Hematopoietic multipotent progenitor cell treated with erythropoietin and hydrocortisone succinate and interleukin-3 and kit ligand, for 4 days (in vitro differentiated cells): Measurements from ENCODE around the gene PLIN5.
A peak's percentile ranks its signal among the peaks of the same experiment; 100 is the strongest.

Experiments
- DNase-seq: peaks from one replicate; pipeline ENCODE4 v3.0.0-alpha.2; 2015

The PLIN5 gene, protein sequence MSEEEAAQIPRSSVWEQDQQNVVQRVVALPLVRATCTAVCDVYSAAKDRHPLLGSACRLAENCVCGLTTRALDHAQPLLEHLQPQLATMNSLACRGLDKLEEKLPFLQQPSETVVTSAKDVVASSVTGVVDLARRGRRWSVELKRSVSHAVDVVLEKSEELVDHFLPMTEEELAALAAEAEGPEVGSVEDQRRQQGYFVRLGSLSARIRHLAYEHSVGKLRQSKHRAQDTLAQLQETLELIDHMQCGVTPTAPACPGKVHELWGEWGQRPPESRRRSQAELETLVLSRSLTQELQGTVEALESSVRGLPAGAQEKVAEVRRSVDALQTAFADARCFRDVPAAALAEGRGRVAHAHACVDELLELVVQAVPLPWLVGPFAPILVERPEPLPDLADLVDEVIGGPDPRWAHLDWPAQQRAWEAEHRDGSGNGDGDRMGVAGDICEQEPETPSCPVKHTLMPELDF

DNA sequence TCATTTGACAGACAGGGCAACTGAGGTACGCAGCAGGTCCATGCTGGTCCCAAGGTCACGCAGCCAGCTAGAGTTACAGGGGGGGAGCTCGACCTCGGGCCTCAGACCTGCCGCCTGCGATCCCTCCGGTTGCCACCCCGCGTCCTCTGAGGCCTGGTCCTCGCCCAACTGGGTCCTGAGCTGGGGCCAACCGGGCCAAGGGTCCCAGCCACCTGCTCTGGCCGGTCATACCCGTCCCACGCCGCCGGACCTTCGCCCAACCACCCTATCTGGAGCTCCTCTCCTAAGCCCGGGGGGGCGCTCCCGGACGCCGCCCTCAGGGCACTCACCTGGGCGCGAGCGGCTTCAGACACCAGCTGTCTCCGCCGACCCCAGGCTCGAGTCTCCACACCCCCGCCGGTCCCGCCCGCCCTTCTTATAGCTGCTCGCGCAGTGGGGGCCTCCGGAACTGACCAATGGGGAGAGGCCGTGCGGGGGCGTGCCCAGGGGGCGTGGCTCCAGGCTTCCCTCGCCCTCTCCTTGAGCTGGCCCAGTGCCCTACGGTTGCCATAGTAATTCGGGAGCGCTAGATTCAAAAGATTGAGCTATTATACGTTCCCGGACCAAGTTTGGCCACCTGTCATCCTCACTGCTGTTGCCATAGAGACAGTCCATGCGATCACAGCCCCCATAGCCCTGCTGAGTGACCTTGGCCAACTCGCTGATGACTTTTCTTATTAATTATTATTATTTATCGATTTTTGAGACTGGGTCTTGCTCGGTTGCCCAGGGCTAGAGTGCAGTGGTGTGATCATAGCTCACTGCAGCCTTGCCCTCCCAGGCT, at the start of gene PLIN5:
Gene PLIN5, minus strand, starts transcription at position 389 of the 823 bp plus-strand sequence. CDS start 1,150 bp downstream, outside the sequence.
- DNase-seq, result peak; percentile 89

DNA sequence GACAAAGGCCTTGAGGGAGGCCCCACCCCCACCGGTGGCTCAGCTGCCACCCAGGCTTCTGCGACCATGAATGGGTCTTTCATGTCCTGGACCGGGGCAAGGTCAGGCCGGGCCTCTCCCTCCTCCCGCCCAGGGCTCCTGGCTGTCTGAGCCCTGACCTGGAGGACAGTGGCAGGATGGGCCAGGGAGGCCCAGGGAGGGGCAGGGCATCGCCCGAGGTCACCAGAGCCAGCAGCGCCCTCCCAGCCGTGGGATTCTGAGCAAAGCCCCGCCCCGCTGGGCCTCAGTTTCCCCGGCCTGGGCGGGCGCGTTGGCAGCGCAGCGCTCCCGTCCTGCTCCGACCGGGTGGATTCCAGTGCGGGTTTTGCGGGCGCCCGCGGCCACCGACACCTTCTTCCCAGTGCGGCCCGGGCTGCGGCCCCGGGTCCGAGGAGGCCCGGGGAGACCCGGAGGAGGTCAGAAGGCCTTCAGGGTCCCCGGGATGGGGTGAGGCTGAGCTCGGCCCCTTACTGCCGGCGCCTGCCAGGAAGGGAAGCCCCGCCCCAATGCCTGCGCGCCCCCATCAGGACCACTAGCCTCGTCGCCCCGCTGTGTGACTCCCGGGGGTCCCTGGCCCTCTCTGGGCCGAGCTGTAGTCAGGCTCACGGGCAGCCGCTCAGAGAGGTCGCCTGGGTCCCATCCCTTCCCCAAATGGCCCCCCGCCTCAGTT, 49.1 kb upstream of the PLIN5 start:
- DNase-seq, result no peak

DNA sequence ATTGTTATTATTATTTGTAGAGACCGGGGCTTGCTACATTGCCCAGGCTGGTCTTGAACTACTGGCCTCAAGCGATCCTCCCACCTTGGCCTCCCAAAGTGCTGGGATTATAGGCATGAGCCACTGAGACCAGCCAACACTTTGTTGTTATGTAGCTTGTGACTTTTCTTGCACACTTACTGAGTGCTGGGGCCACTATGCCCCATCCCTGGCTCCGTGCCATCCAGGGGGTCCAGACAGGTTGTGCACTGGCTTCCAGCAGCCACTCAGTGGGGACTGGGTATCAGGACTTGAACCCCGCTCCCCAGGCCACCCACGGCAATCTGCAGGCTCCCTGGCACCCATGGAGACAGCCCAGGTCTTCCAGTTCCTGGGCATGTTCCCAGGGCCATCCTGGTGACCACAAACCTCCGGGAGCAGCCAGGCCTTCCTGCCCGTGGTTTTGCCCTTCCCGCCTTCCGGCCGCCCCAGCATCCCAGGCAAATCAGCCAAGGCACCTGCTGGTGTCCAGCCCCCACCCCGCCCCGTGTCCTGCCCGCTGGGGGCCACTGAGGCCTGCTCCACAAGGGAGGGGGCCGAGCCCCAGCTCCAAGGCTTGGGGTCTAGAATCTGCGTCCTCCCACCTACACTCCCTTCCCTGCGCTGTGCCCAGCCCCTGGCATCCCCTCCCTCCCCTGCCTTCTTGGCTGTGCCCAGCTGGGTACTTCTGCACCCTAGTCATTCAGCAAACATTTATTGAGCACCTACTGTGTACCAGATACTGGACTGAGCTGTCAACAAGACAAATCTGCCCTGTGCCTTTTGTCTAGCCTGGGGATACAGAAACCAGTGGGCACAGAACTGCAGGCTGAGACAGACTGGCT, 48.2 kb upstream of the PLIN5 start:
- DNase-seq, result no peak

DNA sequence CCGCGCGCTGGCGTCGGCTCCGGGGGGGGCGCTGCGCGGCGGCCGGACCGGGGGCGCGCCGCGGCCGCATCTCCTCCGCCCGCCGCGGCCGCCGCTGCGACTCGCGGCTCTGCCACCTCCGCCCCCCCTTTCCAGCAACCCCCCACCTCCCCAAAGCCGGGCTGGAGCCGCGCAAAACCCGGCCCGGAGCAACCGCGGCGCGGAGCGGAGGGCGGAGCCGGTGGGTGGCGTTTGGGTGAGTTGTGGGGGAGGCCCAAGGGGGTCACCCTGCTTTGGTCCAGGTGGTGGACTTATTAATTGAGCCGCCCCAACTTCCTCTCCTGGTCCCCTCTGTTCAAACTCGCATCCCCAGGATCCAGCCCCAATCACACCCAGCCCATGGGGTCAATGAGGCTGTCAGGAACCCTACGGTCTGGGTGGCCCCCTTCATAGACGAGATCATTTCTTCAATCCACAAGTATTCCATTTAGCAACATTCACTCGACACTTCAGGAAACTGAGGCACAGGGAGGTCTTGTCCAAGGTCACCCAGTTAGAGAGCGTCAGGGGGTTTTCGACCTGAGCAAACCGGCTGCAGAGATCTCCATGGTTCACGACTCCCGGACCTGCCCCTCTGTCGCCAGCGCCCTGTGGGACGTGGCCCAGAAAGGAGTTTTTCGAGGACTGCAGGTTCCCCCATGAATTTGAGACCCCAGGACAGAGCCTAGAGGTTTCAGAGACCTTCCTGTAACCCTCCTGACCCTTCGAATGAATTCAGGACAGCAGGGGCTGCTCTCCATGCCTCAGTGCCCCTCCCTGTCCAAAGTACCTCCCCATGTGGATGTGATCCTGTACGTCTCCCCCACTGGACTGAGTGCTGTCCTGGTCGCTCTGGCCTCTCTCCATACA, 46.9 kb upstream of the PLIN5 start:
- peak; percentile 60 for DNase-seq

DNA sequence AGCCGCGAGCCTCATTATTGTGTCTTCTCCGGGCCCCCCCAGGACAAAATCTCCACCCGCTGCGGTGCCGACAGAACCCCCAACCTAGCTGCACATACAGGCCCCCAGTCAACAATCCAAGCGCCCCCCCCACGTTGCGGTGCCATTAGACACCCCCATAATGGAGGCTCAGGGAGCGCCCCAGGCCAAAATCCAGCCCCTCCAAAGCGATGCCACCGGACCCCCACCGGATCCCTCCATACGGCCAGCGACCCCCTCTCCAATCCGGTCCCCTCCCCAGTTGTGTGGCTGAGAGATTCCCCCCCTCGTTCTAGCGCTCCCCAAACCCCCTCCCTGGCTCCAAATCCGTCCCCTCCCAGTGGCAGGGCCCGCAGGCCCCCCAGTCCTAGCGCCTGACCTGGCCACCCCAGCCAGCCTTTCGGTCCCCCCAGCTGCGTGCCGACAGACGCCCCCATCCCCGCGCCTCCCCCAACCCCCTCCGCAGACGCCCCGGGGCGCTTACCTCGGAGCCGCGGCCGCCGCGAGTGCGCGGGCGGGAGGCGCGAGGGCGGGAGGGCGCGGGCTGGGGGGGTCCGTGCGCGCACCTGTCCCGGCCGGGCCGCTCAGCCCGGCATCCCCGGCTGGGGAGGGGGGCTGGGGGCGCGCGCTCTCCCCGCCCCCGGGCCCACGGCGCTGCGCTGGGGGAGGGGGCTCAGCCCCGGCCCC, 46.1 kb upstream of the PLIN5 start:
- DNase-seq, result no peak

DNA sequence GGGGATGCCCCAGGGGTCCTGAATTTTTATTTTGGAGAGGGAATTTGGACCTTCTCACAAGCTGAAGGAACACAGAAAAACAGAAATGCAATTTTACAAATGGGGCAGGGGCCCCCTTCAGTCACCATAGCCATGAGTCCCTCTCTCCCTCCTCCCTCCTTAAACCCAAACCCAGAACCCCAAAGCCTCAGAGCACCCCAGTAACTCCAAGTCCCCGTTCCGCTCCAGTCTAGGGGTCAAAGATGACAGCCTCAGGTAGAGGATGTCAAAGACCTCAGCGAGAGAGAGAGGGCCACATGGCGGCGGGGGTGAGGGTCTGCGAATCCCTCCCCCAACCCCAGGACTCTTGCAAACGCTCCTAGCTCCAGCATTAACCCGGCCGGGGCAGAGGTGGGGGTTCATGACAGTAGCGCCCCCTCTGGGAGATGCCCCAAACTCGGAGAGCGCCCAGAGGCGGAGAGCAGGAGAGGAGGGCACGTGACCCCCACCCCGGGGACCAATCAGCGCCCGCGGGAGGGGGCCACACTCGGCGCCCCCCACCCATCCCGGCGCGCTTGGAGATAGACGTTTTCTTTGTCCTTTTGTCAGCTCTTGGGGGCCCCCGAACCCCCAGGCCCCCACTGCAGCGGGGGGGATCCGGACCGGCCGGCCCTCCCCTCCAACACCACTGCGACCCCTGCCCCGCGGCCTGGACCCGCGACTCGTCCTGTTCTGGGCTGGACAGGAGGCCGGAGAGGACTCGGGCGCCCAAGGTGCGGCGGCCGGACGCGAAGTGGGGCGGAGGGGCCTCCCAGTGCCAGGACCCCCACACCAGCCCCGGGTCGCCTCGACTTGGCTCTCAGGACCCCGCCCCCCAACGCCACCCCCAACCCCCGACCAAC, 45.2 kb upstream of the PLIN5 start:
- DNase-seq, result peak; percentile 46

DNA sequence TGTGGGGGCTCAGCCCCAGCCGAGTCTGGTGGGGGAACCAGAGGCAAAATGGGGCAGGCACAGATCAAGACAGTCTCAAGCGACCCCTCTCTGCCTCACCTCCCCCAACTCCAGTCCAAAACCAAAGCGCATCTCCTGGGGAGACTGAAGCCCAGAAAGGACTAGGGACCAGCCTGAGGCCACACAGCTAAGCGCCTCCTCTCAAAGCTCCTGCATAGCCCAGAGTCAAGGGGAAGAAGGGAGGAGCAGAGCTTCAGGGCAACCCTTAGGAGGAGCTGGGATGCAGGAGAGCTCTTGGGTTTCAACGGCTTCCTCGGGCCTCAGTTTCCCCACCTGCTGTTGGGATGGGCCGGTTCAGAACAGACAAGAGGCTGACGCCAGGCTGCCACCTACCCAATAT, 44.4 kb upstream of the PLIN5 start:
- no peak for DNase-seq

DNA sequence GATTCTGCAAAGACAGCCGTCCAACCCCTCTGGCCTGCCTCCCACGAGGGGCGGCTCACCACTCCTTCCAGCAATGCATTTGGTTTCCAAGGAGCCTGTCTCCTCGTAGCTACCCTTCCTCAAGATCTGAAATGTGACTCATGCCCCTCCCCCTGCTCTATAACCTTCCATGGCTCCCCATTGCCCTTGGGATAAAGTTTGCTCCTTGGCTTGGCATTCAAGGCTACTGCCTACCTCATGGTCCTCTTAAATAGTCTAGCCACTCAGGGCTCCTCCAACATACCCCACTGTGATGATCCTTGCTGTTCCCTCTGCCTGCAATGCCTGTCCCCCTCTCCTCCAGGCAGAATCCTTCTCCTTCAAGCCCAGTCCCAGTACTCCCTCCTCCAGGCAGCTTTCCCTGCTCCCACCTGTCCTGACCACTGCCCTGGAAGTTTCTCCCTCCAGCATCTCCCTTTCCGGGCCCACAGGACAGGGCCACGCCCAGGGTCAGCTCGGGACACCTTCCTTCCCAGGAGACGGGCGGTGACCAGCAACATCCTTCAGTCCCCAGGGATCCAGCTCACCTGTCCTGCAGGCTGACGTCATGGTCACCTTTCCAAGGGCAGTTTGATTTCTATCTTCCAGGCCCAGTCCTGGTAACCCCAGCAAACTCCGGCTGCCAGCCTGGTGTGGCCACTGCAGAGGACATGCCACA, 43.7 kb upstream of the PLIN5 start:
- DNase-seq, result no peak

DNA sequence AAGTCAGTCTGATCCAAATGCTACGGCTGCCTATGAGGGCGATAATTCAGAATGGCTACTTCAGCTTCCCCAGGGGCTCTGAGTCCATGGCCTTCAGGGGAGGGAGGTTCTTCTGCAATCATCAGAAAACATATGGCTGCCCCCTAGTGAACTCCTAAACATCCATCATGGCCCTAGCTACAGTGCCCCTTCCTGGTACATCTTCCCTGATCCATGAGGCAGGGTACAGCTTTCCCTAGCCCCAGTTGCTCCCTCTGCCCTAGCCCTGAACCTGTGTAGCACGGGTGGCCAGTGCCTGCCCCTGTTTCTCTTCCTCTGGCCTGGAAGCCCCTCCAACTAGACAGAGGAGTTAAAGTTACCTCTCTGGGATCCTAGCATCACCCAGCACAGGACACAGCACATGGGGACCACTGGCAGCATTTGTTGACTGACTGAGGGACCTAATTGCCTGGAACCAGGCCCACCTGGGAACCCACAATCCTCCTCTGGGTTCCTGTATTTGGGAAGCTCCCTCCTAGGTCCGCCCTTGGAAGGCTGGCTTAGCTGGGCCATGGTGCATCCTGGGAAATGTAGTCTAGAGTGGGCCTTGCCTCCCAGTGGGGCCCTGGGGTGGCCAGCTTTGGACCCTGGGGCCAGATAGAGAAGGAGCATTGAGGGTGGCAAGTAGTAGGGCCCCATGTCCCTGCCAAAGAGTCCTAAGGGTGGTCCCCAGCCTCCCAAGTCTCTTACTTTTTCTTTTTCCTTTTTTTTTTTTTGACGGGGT, 42.2 kb upstream of the PLIN5 start:
- DNase-seq, result no peak

DNA sequence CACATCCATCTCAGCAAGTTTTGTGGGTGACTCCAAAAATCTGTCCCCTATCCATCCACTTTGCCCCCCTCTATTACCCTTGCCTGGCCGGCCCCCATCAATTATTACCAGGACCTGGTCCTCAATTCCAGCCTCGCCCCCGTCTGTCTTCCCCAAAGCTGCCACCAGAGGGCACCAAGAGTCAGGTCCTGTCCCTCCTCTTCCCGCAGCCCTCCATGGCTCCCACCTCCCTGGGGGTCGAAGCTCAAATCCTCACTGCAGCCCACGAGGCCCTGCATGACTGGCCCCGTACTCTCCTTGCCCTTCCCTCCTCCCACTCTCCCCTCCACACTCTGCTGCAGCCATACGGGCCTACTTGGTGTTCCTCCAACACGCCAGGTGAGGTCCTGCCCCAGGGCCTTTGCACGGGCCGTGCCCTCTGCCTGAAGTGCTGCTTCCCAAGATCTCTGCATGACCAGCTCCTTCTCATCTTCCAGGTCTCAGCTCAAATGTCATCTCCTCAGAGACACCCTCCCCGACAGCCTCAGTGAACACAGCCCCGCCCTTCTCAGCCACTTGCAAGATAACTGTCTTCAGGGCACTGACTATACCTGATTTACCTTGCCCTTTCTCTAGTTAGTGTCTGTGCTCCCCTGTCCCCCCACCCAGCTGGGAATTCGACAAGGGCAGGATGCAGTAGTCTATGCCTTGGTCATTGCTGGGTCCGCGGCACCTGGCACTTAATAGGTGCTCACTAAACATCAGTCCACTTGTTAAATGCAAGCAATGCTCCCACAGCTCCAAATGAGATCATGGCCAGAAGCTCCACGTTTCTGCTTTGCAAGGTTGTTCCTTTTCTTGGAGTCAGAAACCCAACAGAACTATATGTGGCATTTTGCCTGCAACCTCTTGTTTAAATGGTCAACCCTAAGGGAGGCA, 41.3 kb upstream of the PLIN5 start:
- DNase-seq, result peak; percentile 72

DNA sequence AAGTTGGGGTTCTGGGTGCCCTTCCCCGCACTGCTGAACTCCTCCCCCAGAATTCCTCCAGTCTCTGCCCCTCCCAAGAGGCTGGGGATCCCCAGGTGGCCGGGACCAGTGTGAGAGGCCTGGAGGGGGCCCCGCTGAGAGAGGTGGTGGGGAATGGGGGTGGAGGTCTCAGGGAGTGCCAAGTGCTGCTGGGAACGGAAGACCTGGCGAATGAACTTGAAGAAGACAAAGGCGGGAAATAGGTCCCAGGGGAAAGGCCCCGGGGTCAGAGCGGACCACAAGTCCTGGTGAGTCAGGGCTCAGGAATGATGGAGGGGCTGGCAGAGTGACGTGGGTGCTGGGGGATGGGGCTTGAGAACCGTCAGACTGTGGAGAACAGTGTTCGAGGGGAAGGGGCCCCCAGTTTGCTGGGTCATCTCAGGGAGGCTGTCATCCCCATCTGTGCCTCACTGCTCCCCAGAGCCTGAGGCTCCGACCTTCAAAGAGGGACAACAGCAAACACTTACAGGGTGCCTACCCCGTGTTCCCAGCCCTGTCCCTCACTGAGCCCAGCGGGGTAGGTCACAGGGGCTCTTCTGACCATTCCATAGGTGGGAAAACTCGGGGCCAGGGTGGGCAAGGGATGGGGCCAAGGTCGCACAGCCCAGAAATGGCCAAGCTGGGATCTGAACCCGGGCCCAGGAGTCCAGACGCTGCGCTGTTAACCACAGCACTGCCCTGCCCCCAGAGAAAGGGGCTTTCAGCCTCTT, 40.4 kb upstream of the PLIN5 start:
- peak; percentile 2 for DNase-seq

DNA sequence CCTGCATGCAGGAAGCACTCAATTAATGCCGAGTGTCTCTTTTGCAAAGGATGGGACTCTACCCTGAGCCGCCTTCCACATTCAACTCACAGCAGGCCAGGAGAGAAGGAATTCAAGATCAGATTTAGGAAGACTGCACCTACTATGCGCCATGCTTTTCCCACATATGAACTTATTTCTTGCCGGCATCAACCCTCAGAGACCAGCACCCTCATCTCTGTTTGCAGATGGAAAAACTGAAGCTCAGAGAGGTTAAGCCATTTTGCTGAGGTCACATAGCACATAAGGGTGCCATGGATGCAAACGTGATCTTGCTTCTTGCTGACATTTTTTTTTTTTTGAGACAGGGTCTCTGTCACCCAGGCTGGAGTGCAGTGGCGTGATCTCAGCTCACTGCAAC, 38.7 kb upstream of the PLIN5 start:
- DNase-seq, result no peak

DNA sequence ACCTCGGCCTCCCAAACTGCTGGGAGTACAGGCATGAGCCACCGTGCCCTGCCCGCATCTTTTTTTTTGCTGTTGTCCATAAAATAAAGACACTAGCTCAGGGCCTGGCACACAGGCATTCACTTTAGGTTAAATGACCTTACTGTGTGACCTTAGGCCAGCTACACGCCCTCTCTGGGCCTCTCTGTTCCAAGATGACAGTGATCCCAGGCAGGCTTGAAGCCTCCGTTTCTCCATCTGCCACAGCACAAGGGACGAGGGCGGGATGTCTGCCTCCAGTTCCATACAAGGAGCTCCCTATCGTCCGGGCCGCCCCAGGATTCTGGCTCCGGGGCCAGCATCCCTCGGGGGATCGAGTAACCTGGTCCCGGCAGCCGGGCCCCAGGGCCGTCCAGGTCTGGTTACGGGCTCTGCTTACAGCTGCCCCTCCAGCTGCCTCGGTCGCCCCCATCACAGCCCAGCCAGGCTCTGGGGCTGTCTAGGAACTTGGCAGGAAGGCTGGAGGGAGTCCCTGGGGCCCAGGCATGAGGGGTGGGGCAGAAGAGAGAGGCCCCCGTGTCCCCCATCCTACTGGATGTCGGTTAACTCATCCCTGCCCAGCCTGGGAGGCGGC, 36.4 kb upstream of the PLIN5 start:
- no peak for DNase-seq

DNA sequence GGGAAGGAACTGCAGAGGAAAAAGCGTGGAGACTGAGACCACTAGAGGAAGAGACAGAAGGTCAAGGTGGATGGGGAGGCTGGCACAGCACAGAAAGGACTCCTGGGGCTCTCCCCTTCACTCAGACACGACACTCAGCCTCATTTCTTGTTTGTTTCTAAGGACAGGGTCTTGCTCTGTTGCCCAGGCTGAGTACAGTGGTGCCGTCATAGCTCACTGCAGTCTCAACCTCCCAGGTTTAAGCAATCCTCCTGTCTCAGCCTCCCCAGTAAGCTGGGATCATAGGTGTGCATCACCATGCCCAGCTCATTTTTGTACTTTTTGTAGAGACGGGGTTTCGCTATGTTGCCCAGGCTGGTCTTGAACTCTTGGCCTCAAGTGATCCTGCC, 35.9 kb upstream of the PLIN5 start:
- no peak for DNase-seq

DNA sequence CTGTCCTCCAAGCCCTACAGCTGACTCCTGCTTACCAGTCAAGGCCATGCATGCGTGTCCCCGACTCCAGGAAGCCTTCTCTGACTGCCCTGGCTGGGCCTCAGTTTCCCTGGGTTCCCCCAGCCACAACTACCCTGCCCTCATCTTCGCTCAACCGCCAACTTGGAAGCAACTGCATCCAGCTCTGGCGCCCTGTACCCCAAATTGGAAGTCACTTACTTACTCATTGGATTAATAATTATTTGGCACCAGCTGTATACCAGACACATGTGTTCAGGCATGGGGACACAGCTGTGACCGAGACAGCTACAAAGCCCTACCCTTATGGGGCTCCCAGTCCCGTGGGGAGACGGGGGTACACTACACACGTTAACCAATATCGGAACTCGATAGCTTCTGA, 35.4 kb upstream of the PLIN5 start:
- no peak for DNase-seq

DNA sequence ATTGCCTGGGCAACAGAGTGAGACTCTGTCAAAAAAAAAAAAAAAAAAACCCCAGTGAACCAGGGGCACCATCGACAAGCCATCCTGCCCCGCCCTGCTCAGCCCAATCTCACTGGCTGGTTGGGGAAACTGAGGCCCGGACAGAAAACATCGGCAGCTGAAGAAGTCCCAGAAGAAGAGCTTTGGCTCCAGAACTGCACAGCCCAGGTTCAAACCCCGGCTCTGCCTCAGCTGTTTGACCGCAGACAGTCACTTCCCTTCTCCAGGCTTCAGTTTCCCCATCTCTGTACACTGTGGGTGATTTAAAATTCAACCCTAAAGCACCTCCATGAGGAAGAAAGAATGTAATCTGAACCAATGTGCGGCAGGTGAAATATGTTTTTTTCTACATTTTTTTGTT, 33.9 kb upstream of the PLIN5 start:
- peak; percentile 65 for DNase-seq
